Type B pancreatic cell (in vitro differentiated cells): ENCODE data around the gene GPRIN1. TPM values are rescaled to one million over a fixed set of nuclear protein-coding genes. Genes with fewer than 3 reads are reported as not detected.
A peak's percentile ranks its signal among the peaks of the same experiment; 100 is the strongest.

ENCODE experiments used
- DNase-seq: peaks from one replicate; pipeline ENCODE4 v3.0.0; 2021; ENCODE audit warnings: mixed read lengths; ENCODE audit not compliant: unreplicated experiment; ENCODE audit errors: extremely low spot score
- H3K27ac Mint-ChIP-seq: 2 replicates; pipeline ENCODE4 v1.8.0; 2021; ENCODE audit warnings: mild to moderate bottlenecking, mixed read lengths
- H3K27me3 Mint-ChIP-seq: 2 replicates; pipeline ENCODE4 v1.8.0; 2021; ENCODE audit warnings: mixed read lengths
- H3K36me3 Mint-ChIP-seq: 2 replicates; pipeline ENCODE4 v1.8.0; 2021; ENCODE audit warnings: mixed read lengths
- H3K4me1 Mint-ChIP-seq: one replicate; pipeline ENCODE4 v1.8.0; 2021; ENCODE audit warnings: mixed read lengths; ENCODE audit not compliant: unreplicated experiment
- H3K4me3 Mint-ChIP-seq: 2 replicates; pipeline ENCODE4 v1.8.0; 2021; ENCODE audit warnings: mild to moderate bottlenecking, mixed read lengths
- H3K9me3 Mint-ChIP-seq: 2 replicates; pipeline ENCODE4 v1.8.0; 2021; ENCODE audit warnings: mixed read lengths
- CTCF ChIP-seq: fragments of 200-600 bp; sonication (generic); conservative IDR thresholded peaks from 2 replicates; pipeline ENCODE4 v1.5.0; 2021; ENCODE audit warnings: antibody characterized with exemption, mild to moderate bottlenecking
- total RNA-seq: library from RNA; stranded (reverse); gene quantifications from 2 replicates; pipeline ENCODE4 v1.2.1, GENCODE V29; 2021; ENCODE audit warnings: low replicate concordance

GPRIN1 gene
- total RNA-seq, 1 donor from 2014 or later: 6.0 TPM

GRCh38 chr5:176587398-176587797 is 22.6 kb downstream of the GPRIN1 start:
- Mint-ChIP-seq H3K9me3 (no peaks in the 10 kb centered on the region), H3K4me3 (no peak overlapping the region), H3K27ac (no peak overlapping the region), H3K36me3 (peaks cover 4% of the 10 kb centered on the region), H3K4me1 (no peaks in the 10 kb centered on the region), H3K27me3 (no peaks in the 10 kb centered on the region)
- TF ChIP-seq CTCF: no peak
- no peak for DNase-seq

- no peak overlapping the region for H3K27ac Mint-ChIP-seq
- H3K27me3 Mint-ChIP-seq: no peaks in the 10 kb centered on the region
- H3K4me1 Mint-ChIP-seq: no peaks in the 10 kb centered on the region
- H3K9me3 Mint-ChIP-seq: no peaks in the 10 kb centered on the region
- DNase-seq: no peak
- no peak for TF ChIP-seq CTCF
- H3K36me3 Mint-ChIP-seq: peaks cover 4% of the 10 kb centered on the region
- no peak overlapping the region for H3K4me3 Mint-ChIP-seq
Observed at GRCh38 chr5:176583076-176583475, 26.9 kb downstream of the GPRIN1 start.

DNA sequence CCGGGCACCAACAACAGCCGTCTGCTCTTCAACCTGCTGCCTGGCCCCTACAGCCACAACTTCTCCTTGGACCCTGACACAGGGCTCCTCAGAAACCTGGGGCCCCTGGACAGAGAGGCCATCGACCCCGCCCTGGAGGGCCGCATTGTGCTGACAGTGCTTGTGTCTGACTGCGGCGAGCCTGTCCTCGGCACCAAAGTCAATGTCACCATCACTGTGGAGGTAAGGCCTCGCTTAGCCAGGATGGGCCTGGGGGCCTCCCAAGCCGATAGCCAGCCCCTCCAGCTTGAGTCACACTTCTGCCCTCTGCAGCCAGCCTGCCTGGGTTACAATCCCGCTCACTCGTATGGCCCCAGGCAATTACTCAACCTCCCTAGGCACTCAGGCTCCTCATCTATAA is 28.6 kb downstream of the GPRIN1 start:
- DNase-seq: no peak
- Mint-ChIP-seq H3K4me3 (no peak overlapping the region), H3K27me3 (no peaks in the 10 kb centered on the region), H3K4me1 (no peaks in the 10 kb centered on the region), H3K27ac (no peak overlapping the region), H3K36me3 (peaks cover 4% of the 10 kb centered on the region), H3K9me3 (no peaks in the 10 kb centered on the region)
- TF ChIP-seq CTCF: no peak

GRCh38 chr5:176579323-176579722 is 30.6 kb downstream of the GPRIN1 start:
- no peak for TF ChIP-seq CTCF
- no peaks in the 10 kb centered on the region for H3K27me3 Mint-ChIP-seq
- H3K9me3 Mint-ChIP-seq: no peaks in the 10 kb centered on the region
- H3K4me3 Mint-ChIP-seq: no peak overlapping the region
- no peak for DNase-seq
- H3K4me1 Mint-ChIP-seq: no peaks in the 10 kb centered on the region
- no peak overlapping the region for H3K27ac Mint-ChIP-seq
- no peaks in the 10 kb centered on the region for H3K36me3 Mint-ChIP-seq

DNA sequence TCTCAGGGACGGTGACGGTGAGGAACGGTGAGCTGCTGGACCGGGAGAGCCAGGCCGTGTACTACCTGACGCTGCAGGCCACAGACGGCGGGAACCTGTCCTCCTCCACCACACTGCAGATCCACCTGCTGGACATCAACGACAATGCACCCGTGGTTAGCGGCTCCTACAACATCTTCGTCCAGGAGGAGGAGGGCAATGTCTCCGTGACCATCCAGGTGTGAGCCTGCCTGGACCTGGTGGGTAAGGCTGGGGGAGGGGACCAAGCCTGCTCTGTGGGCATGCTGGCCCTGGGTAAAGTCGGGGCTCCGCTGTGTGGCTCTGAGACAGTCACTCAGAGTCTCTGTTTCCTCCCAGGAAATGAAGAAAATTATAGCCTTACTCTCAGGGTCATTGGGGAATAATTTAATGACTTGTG is 31.6 kb downstream of the GPRIN1 start:
- no peaks in the 10 kb centered on the region for H3K36me3 Mint-ChIP-seq
- no peak overlapping the region for H3K27ac Mint-ChIP-seq
- H3K4me3 Mint-ChIP-seq: no peak overlapping the region
- no peaks in the 10 kb centered on the region for H3K9me3 Mint-ChIP-seq
- DNase-seq: no peak
- H3K27me3 Mint-ChIP-seq: no peaks in the 10 kb centered on the region
- no peaks in the 10 kb centered on the region for H3K4me1 Mint-ChIP-seq
- peak; percentile 71 for TF ChIP-seq CTCF
